SK-N-SH treated with all-trans-retinoic acid at 6 μM for 48 hours (cell line): ENCODE data around the gene GPR18.

Experiments
- ARNTL ChIP-seq: fragments of 450-650 bp; formaldehyde crosslinking; IDR thresholded peaks from 2 replicates; pipeline ENCODE4 v1.5.0; 2020; ENCODE audit warnings: low read depth, mild to moderate bottlenecking, moderate library complexity, borderline replicate concordance
- ESRRG ChIP-seq: fragments of 250-450 bp; sonication (Bioruptor Pico); IDR thresholded peaks from 2 replicates; pipeline ENCODE4 v1.6.1; 2021; ENCODE audit warnings: mild to moderate bottlenecking
- GLIS3 ChIP-seq: fragments of 250-450 bp; sonication (Bioruptor Pico); IDR thresholded peaks from 2 replicates; pipeline ENCODE4 v1.5.0; 2020; ENCODE audit warnings: mild to moderate bottlenecking, moderate library complexity
- SNAI2 ChIP-seq: fragments of 250-450 bp; sonication (Bioruptor Pico); IDR thresholded peaks from 2 replicates; pipeline ENCODE4 v1.5.0; 2020; ENCODE audit warnings: mild to moderate bottlenecking, moderate library complexity
- TCF4 ChIP-seq: fragments of 250-450 bp; sonication (Bioruptor Pico); IDR thresholded peaks from 2 replicates; pipeline ENCODE4 v1.8.0; 2021; ENCODE audit warnings: mild to moderate bottlenecking, moderate library complexity, borderline replicate concordance
- ZFP3 ChIP-seq: fragments of 250-450 bp; sonication (Bioruptor Pico); IDR thresholded peaks from 2 replicates; pipeline ENCODE4 v1.5.0; 2020; ENCODE audit warnings: mild to moderate bottlenecking, moderate library complexity
- ZFP30 ChIP-seq: fragments of 450-650 bp; formaldehyde crosslinking; IDR thresholded peaks from 2 replicates; pipeline ENCODE4 v1.5.0; 2022; ENCODE audit warnings: mild to moderate bottlenecking, moderate library complexity
- ZNF565 ChIP-seq: fragments of 450-650 bp; formaldehyde crosslinking; conservative IDR thresholded peaks from 2 replicates; pipeline ENCODE4 v1.5.0; 2020; ENCODE audit warnings: low read depth, mild to moderate bottlenecking, moderate library complexity
- ZNF70 ChIP-seq: fragments of 450-650 bp; formaldehyde crosslinking; IDR thresholded peaks from 2 replicates; pipeline ENCODE4 v1.5.0; 2020; ENCODE audit warnings: mild to moderate bottlenecking, moderate library complexity
- ZNF8 ChIP-seq: fragments of 450-650 bp; formaldehyde crosslinking; IDR thresholded peaks from 2 replicates; pipeline ENCODE4 v1.5.0; 2020; ENCODE audit warnings: mild to moderate bottlenecking, moderate library complexity
- TF ChIP-seq, protein P1 (sequence below): fragments of 250-450 bp; sonication (Bioruptor Pico); IDR thresholded peaks from 2 replicates; pipeline ENCODE4 v1.8.0; 2020; ENCODE audit warnings: mild to moderate bottlenecking, moderate library complexity, borderline replicate concordance
- TF ChIP-seq, protein P2 (sequence below): fragments of 250-450 bp; sonication (Bioruptor Pico); IDR thresholded peaks from 2 replicates; pipeline ENCODE4 v1.5.1; 2021; ENCODE audit warnings: mild to moderate bottlenecking, moderate library complexity

DNA sequence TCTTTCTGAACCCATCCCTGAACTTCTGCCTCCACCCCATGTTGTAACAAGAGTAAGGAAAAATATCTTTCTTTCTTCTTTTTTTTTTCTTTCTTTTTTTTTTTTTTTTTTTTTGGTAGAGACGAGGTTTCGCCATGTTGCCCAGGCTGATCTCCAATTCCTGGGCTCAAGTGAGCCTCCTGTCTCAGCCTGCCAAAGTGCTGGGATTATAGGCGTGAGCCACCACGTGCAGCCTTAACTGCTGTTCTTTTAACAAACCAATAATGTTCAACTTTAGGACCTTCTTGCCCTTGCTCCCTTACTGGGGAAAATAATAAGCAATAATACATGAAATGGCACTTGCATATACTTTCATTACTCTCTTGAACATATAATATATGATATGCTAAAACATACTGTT lies 29.4 kb upstream of the GPR18 start:
- TF ChIP-seq TCF4 (CRISPR knock-in tag) (no peak), ZFP3 (no peak), ZFP30 (CRISPR knock-in tag) (no peak), ZNF70 (CRISPR knock-in tag) (no peak), GLIS3 (CRISPR knock-in tag) (no peak), ARNTL (CRISPR knock-in tag) (no peak), ZNF8 (CRISPR knock-in tag) (no peak), ESRRG (CRISPR knock-in tag) (no peak), SNAI2 (no peak), ZNF565 (CRISPR knock-in tag) (no peak)
- TF ChIP-seq, protein P1, sequence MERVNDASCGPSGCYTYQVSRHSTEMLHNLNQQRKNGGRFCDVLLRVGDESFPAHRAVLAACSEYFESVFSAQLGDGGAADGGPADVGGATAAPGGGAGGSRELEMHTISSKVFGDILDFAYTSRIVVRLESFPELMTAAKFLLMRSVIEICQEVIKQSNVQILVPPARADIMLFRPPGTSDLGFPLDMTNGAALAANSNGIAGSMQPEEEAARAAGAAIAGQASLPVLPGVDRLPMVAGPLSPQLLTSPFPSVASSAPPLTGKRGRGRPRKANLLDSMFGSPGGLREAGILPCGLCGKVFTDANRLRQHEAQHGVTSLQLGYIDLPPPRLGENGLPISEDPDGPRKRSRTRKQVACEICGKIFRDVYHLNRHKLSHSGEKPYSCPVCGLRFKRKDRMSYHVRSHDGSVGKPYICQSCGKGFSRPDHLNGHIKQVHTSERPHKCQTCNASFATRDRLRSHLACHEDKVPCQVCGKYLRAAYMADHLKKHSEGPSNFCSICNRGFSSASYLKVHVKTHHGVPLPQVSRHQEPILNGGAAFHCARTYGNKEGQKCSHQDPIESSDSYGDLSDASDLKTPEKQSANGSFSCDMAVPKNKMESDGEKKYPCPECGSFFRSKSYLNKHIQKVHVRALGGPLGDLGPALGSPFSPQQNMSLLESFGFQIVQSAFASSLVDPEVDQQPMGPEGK = no peak
- TF ChIP-seq, protein P2, sequence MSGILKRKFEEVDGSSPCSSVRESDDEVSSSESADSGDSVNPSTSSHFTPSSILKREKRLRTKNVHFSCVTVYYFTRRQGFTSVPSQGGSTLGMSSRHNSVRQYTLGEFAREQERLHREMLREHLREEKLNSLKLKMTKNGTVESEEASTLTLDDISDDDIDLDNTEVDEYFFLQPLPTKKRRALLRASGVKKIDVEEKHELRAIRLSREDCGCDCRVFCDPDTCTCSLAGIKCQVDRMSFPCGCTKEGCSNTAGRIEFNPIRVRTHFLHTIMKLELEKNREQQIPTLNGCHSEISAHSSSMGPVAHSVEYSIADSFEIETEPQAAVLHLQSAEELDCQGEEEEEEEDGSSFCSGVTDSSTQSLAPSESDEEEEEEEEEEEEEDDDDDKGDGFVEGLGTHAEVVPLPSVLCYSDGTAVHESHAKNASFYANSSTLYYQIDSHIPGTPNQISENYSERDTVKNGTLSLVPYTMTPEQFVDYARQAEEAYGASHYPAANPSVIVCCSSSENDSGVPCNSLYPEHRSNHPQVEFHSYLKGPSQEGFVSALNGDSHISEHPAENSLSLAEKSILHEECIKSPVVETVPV = no peak
